ENCODE data around the gene CASTOR1. TPM values are rescaled to one million over a fixed set of nuclear protein-coding genes. Genes with fewer than 3 reads are reported as not detected.

Gene CASTOR1
- total and polyA plus RNA-seq, 2 donors (not counting 3 experiments of a cell fraction or from before 2014, with no cell fraction given): 8.1 to 26.8 TPM

DNA sequence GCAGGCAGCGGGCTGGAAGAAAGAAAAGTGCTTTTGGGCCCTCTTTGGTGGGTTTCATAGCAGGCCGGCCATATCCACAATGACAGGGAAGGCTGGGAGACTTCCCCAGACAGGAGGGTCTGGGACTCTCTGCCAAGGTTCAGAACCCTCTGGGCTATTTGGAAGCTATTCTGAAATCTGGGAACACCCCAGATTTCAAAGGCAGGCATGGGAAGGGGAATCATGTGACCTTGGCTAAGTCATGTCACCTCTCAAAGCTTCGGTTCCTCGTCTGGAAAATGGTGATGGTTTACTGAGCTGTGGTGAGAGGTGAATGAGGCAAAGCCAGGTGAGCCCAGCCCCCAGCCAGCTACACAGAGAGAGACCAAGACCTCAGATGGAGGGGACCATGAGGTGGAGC is 4.6 kb downstream of the CASTOR1 start:
- intact Hi-C loops (cut with micrococcal nuclease) (no loop called here), dilution Hi-C loops (cut with MboI; ENCODE audit: extremely low pct_ligation_motif_present, low sequenced_read_pairs) (no loop called here)
- Histone ChIP-seq H3K79me2 (ENCODE audit: control insufficient read depth, insufficient read depth, low read length) (no peaks in the 10 kb centered on the region), H3K9me1 (replicated peaks; ENCODE audit: control insufficient read depth, extremely low read depth, insufficient read depth, low read length) (no peaks in the 10 kb centered on the region), H3K4me3 (replicated peaks in 1 of 3; ENCODE audit: insufficient read depth in 1 of 3, low read depth in 1 of 3, low read length in 3 of 3) (no peak overlapping the region), H4K20me1 (replicated peaks; ENCODE audit: control insufficient read depth, extremely low read depth, insufficient read depth, low read length) (no peaks in the 10 kb centered on the region), H3K27ac (ENCODE audit: insufficient read depth, low read depth, low read length) (no peak overlapping the region), H3K4me1 (ENCODE audit: control insufficient read depth, extremely low read depth, insufficient read depth, low read length) (peaks cover 9% of the 10 kb centered on the region), H3K27me3 (ENCODE audit: control insufficient read depth in 2 of 2, insufficient read depth in 2 of 2, low read length in 2 of 2) (no peaks in the 10 kb centered on the region), H3K36me3 (ENCODE audit: control insufficient read depth in 2 of 2, extremely low read depth in 1 of 2, insufficient read depth in 2 of 2, low read length in 2 of 2) (peaks cover 0 to 5% of the 10 kb centered on the region in 2 experiments), H3K9me3 (replicated peaks; ENCODE audit: control insufficient read depth, insufficient read depth, low read length) (no peaks in the 10 kb centered on the region), H2AFZ (ENCODE audit: low read depth, low read length) (no peak overlapping the region), H3K4me2 (ENCODE audit: insufficient read depth, low read length) (no peak overlapping the region), H3K9ac (replicated peaks; ENCODE audit: extremely low read depth, insufficient read depth, low read length) (no peak overlapping the region)
- FAIRE-seq: no peak
- DNase-seq (ENCODE audit: low read depth, low spot score): no peak
- CTCF ChIA-PET: interaction anchor here (0.9 to 2.3 kb wide), 3 partner anchors 29 to 103 kb away, joined by 4 to 16 read pairs (median 5); partner anchors contain the start of gene RNF215
- no TSS peak for BruUV-seq (replicated peaks)
- no peak for TF ChIP-seq POLR2AphosphoS5 (IDR thresholded peaks at IDR 0.05; ENCODE audit: insufficient read depth, low read depth, low read length)
- POLR2A ChIA-PET: no interaction called here

DNA sequence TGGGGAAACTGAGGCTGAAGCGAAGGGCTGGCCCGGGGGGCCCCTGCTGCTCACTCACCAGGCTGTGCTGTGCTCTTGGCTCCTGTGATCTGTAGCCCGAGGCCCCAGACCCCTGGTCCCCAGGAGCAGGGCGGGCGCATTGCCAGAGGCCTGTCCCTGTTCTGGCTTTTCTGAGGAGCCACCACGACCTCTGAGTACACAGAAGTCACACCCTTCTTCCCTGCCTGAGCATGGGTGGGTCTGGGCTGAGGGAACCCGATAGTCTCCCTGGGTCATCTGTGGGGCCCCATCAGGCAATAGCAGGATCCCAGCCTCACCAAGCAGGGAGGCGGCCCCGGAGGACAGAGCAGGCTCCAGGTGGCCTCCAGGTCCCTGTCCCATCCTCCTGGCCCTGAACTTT is 5.1 kb downstream of the CASTOR1 start:
- Histone ChIP-seq H3K4me2 (ENCODE audit: insufficient read depth, low read length) (no peak overlapping the region), H3K9ac (replicated peaks; ENCODE audit: extremely low read depth, insufficient read depth, low read length) (no peak overlapping the region), H3K9me3 (replicated peaks; ENCODE audit: control insufficient read depth, insufficient read depth, low read length) (no peaks in the 10 kb centered on the region), H3K4me1 (ENCODE audit: control insufficient read depth, extremely low read depth, insufficient read depth, low read length) (peaks cover 9% of the 10 kb centered on the region), H3K79me2 (ENCODE audit: control insufficient read depth, insufficient read depth, low read length) (no peaks in the 10 kb centered on the region), H3K27ac (ENCODE audit: insufficient read depth, low read depth, low read length) (no peak overlapping the region), H3K4me3 (replicated peaks in 1 of 3; ENCODE audit: insufficient read depth in 1 of 3, low read depth in 1 of 3, low read length in 3 of 3) (no peak overlapping the region), H2AFZ (ENCODE audit: low read depth, low read length) (no peak overlapping the region), H3K36me3 (ENCODE audit: control insufficient read depth in 2 of 2, extremely low read depth in 1 of 2, insufficient read depth in 2 of 2, low read length in 2 of 2) (peaks cover 0 to 5% of the 10 kb centered on the region in 2 experiments), H3K9me1 (replicated peaks; ENCODE audit: control insufficient read depth, extremely low read depth, insufficient read depth, low read length) (no peaks in the 10 kb centered on the region), H3K27me3 (ENCODE audit: control insufficient read depth in 2 of 2, insufficient read depth in 2 of 2, low read length in 2 of 2) (no peaks in the 10 kb centered on the region), H4K20me1 (replicated peaks; ENCODE audit: control insufficient read depth, extremely low read depth, insufficient read depth, low read length) (no peaks in the 10 kb centered on the region)
- CTCF ChIA-PET: interaction anchor here (1.4 kb wide), 2 partner anchors 28 to 103 kb away, joined by 3 to 6 read pairs; partner anchors contain the start of gene RNF215
- dilution Hi-C loops (cut with MboI; ENCODE audit: extremely low pct_ligation_motif_present, low sequenced_read_pairs): no loop called here
- FAIRE-seq: no peak
- DNase-seq (ENCODE audit: low read depth, low spot score): no peak
- POLR2A ChIA-PET: no interaction called here
- TF ChIP-seq FOS (IDR thresholded peaks at IDR 0.05; ENCODE audit: borderline replicate concordance, insufficient read depth, low read length) (no peak), MYC (IDR thresholded peaks at IDR 0.05; ENCODE audit: low read depth, low read length) (no peak), POLR2A (IDR thresholded peaks at IDR 0.05; ENCODE audit: low read depth, low read length) (no peak), EZH2 (IDR thresholded peaks at IDR 0.05; ENCODE audit: borderline replicate concordance, low read depth, low read length, severe bottlenecking) (no peak), JUN (IDR thresholded peaks at IDR 0.05; ENCODE audit: borderline replicate concordance, insufficient read depth, insufficient read length, low read depth) (no peak), GATA2 (IDR thresholded peaks at IDR 0.05; ENCODE audit: insufficient read depth, insufficient read length, low read depth, low read length) (no peak), POLR2AphosphoS5 (IDR thresholded peaks at IDR 0.05; ENCODE audit: insufficient read depth, low read depth, low read length) (no peak)
- TF ChIP-seq, protein P1, sequence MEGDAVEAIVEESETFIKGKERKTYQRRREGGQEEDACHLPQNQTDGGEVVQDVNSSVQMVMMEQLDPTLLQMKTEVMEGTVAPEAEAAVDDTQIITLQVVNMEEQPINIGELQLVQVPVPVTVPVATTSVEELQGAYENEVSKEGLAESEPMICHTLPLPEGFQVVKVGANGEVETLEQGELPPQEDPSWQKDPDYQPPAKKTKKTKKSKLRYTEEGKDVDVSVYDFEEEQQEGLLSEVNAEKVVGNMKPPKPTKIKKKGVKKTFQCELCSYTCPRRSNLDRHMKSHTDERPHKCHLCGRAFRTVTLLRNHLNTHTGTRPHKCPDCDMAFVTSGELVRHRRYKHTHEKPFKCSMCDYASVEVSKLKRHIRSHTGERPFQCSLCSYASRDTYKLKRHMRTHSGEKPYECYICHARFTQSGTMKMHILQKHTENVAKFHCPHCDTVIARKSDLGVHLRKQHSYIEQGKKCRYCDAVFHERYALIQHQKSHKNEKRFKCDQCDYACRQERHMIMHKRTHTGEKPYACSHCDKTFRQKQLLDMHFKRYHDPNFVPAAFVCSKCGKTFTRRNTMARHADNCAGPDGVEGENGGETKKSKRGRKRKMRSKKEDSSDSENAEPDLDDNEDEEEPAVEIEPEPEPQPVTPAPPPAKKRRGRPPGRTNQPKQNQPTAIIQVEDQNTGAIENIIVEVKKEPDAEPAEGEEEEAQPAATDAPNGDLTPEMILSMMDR (IDR thresholded peaks at IDR 0.05; ENCODE audit: extremely low read depth in 1 of 2, insufficient read depth in 1 of 2, low read depth in 1 of 2, low read length in 2 of 2): no peak
- TF ChIP-seq, protein P2, sequence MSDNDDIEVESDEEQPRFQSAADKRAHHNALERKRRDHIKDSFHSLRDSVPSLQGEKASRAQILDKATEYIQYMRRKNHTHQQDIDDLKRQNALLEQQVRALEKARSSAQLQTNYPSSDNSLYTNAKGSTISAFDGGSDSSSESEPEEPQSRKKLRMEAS (IDR thresholded peaks at IDR 0.05; ENCODE audit: insufficient read depth, insufficient read length): no peak
- intact Hi-C loops (cut with micrococcal nuclease): no loop called here
- BruUV-seq (replicated peaks): no TSS peak

All from endothelial cell of umbilical vein (primary cell).